Thoracic aorta (tissue), 2 donors: Measurements from ENCODE around the gene DPP6. TPM values are rescaled to one million over a fixed set of nuclear protein-coding genes. Genes with fewer than 3 reads are reported as not detected.

Experiments
- ATAC-seq: fragments of 150-250 bp; one replicate; pipeline ENCODE4 v1.8.0; 2017; ENCODE audit warnings: low read depth; ENCODE audit not compliant: insufficient number of reproducible peaks, low FRiP score
- DNase-seq: peaks from one replicate; pipeline ENCODE4 v3.0.0-alpha.2; 2020; ENCODE audit warnings: low spot score
- H3K27ac ChIP-seq, 2 donors: fragments of 200-600 bp; sonication (generic); 1 replicate in 1 of 2; 2 replicates in 1 of 2; pipeline ENCODE4 v1.5.1; 2016; ENCODE audit warnings: mild to moderate bottlenecking in 2 of 2, moderate library complexity in 2 of 2
- H3K27me3 ChIP-seq: fragments of 200-600 bp; sonication (generic); replicated peaks from 2 replicates; pipeline ENCODE4 v1.6.0; 2016; ENCODE audit warnings: mild to moderate bottlenecking; ENCODE audit not compliant: insufficient read depth
- H3K36me3 ChIP-seq: fragments of 200-600 bp; sonication (generic); one replicate; pipeline ENCODE4 v1.5.1; 2016
- H3K4me1 ChIP-seq, 2 donors: fragments of 200-600 bp; sonication (generic); 1 replicate in 1 of 2; 2 replicates in 1 of 2; pipeline versions ENCODE4 v1.5.1 to v1.6.0; 2016; ENCODE audit warnings: low read depth in 2 of 2, mild to moderate bottlenecking in 1 of 2; ENCODE audit not compliant: control insufficient read depth in 1 of 2
- H3K4me3 ChIP-seq: fragments of 200-600 bp; sonication (generic); 2 replicates; pipeline ENCODE4 v1.5.1; 2016; ENCODE audit warnings: mild to moderate bottlenecking
- H3K9me3 ChIP-seq: fragments of 200-600 bp; sonication (generic); 2 replicates; pipeline ENCODE4 v1.5.1; 2016
- CTCF ChIP-seq: fragments of 200-600 bp; sonication (generic); IDR thresholded peaks from one replicate; pipeline ENCODE4 v1.5.1; 2019; ENCODE audit warnings: antibody characterized with exemption
- total RNA-seq, 2 donors: library from RNA; depleted of rRNA; stranded (reverse); fragments of >200 nt; gene quantifications; one replicate each; pipeline versions ENCODE4 v1.1.0 to v1.2.3, GENCODE V29; 2016

The DPP6 gene
- total RNA-seq, 2 donors from 2014 or later: not detected

GRCh38 chr7:154909241-154910105 is 857.3 kb downstream of the DPP6 start:
- DNase-seq: no peak
- peaks cover 3% of the 10 kb centered on the region for H3K9me3 ChIP-seq
- H3K27me3 ChIP-seq: no peaks in the 10 kb centered on the region
- H3K4me1 ChIP-seq: peaks cover 0 to 4% of the 10 kb centered on the region in 2 donors
- H3K36me3 ChIP-seq: no peaks in the 10 kb centered on the region
- no peak overlapping the region for H3K27ac ChIP-seq
- TF ChIP-seq CTCF: no peak
- no peak for ATAC-seq
- H3K4me3 ChIP-seq: no peak overlapping the region

GRCh38 chr7:154910125-154910524 is 857.9 kb downstream of the DPP6 start:
- no peak for DNase-seq
- H3K36me3 ChIP-seq: no peaks in the 10 kb centered on the region
- no peak for ATAC-seq
- no peak for TF ChIP-seq CTCF
- no peak overlapping the region for H3K4me3 ChIP-seq
- peaks cover 0 to 5% of the 10 kb centered on the region in 2 donors for H3K4me1 ChIP-seq
- H3K27me3 ChIP-seq: no peaks in the 10 kb centered on the region
- H3K9me3 ChIP-seq: peaks cover 3% of the 10 kb centered on the region
- no peak overlapping the region for H3K27ac ChIP-seq

- no peak for ATAC-seq
These were observed 858.8 kb downstream of the DPP6 start for GRCh38 chr7:154910977-154911376.

GRCh38 chr7:154911411-154911810 is 859.2 kb downstream of the DPP6 start:
- no peak for TF ChIP-seq CTCF
- DNase-seq: no peak
- Histone ChIP-seq H3K4me3 (no peak overlapping the region), H3K36me3 (no peaks in the 10 kb centered on the region), H3K9me3 (peaks cover 3% of the 10 kb centered on the region), H3K27me3 (no peaks in the 10 kb centered on the region), H3K4me1 (peaks cover 0 to 5% of the 10 kb centered on the region in 2 donors), H3K27ac (no peak overlapping the region)
- ATAC-seq: no peak

More at GRCh38 chr7:154910977-154911376, 858.8 kb downstream of the DPP6 start:
- no peaks in the 10 kb centered on the region for H3K36me3 ChIP-seq
- no peak overlapping the region for H3K27ac ChIP-seq
- H3K4me1 ChIP-seq: peaks cover 0 to 5% of the 10 kb centered on the region in 2 donors
- H3K27me3 ChIP-seq: no peaks in the 10 kb centered on the region
- H3K4me3 ChIP-seq: no peak overlapping the region
- no peak for TF ChIP-seq CTCF
- DNase-seq: no peak
- peaks cover 3% of the 10 kb centered on the region for H3K9me3 ChIP-seq

- no peak for TF ChIP-seq CTCF
- no peak for DNase-seq
- no peaks in the 10 kb centered on the region for H3K36me3 ChIP-seq
- no peaks in the 10 kb centered on the region for H3K27me3 ChIP-seq
- no peak overlapping the region for H3K27ac ChIP-seq
- no peak overlapping the region for H3K4me3 ChIP-seq
- peaks cover 3% of the 10 kb centered on the region for H3K9me3 ChIP-seq
- H3K4me1 ChIP-seq: peaks cover 0 to 5% of the 10 kb centered on the region in 2 donors
- no peak for ATAC-seq
These were observed 859.8 kb downstream of the DPP6 start for GRCh38 chr7:154911862-154912455.
